Stimulated activated CD8-positive, alpha-beta memory T cell treated with anti-CD3 and anti-CD28 coated beads, Interleukin-15, amount 100 ng/mL, for 48 hours (primary cell): ENCODE measurements around the gene KCNRG.
"Not testable (repeated sequence)": the region's sequence is repeated elsewhere in the genome, so short reads cannot be mapped to it uniquely, and the experiment has no call there.

Source experiments
- DNase-seq, 2 donors: peaks; one replicate each; pipeline ENCODE4 v3.0.0-alpha.2; 2020; ENCODE audit warnings: low read depth in 2 of 2

KCNRG gene

DNA sequence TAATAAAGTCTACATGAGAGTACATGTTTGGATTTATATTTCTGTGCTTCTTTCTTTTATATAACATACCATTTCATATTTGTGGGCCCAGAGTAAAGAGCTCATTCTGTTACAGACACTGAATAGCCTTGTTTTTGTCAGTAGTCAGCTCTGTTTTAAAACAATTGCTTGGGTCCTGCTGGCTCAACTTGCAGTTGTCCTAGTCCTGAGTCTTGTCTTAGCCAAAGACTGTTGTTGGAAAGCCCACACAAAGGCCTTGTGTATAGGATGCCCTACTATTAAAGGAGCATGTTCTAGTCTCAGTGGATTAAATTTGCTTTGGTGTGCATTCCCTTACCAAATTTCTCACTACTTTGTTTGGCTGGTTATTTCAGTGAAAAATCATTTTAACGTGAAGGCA lies 3.8 kb upstream of the KCNRG start:
- no peak for DNase-seq

DNA sequence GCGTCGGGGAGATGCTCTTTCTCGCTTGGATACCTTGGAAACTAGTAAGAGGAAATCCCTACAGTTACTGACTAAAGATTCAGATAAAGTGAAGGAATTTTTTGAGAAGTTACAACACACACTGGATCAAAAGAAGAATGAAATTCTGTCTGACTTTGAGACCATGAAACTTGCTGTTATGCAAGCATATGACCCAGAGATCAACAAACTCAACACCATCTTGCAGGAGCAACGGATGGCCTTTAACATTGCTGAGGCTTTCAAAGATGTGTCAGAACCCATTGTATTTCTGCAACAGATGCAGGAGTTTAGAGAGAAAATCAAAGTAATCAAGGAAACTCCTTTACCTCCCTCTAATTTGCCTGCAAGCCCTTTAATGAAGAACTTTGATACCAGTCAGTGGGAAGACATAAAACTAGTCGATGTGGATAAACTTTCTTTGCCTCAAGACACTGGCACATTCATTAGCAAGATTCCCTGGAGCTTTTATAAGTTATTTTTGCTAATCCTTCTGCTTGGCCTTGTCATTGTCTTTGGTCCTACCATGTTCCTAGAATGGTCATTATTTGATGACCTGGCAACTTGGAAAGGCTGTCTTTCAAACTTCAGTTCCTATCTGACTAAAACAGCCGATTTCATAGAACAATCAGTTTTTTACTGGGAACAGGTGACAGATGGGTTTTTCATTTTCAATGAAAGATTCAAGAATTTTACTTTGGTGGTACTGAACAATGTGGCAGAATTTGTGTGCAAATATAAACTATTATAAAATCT lies 2.7 kb upstream of the KCNRG start:
- no peak for DNase-seq

DNA sequence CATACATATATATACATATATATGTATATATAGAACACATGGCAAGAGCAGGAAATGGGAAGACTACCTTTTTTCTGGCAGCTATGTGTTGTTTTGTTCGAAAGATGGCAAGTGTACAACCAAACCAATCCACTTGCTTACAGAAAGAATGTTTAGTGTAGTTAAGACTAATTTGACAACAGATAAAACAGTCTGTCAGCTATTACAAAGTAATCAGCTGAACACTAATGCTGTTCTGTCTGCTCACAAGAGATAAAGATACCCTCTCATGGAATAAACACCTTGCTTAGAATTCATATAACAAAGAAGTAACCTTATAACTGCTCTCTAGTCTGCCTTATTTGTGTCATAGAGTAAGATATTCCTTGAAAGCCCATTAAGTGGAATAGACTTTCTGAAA lies 858 bp upstream of the KCNRG start:
- DNase-seq, result no peak

DNA sequence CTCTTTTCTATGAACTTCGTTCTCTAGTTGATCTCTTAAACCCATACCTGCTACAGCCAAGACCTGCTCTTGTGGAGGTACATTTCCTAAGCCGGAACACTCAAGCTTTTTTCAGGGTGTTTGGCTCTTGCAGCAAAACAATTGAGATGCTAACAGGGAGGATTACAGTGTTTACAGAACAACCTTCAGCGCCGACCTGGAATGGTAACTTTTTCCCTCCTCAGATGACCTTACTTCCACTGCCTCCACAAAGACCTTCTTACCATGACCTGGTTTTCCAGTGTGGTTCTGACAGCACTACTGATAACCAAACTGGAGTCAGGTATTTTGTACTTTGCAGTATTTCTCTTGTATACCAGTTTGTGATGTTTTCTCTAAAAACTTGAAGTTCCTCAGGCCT lies 506 bp downstream of the KCNRG start:
- DNase-seq, result no peak

DNA sequence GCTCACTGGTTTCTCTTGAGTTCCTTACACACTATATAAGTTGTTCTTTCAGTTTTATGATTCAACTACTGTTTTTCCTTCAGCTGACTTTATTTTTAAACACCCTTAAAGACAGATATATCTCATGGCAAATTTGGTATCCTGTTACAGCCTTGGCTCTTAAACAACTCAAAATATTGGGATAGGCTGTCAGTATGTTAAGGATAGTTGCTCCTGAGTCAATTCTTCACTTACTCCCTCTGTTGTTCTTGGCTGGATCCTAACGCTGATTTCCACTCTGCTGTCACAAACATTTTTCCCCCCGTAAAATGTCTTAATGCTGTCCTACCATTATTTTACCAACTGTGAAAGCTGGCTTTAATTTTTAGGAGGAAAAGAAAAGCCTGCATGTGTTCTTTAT lies 1.2 kb downstream of the KCNRG start:
- no peak for DNase-seq

DNA sequence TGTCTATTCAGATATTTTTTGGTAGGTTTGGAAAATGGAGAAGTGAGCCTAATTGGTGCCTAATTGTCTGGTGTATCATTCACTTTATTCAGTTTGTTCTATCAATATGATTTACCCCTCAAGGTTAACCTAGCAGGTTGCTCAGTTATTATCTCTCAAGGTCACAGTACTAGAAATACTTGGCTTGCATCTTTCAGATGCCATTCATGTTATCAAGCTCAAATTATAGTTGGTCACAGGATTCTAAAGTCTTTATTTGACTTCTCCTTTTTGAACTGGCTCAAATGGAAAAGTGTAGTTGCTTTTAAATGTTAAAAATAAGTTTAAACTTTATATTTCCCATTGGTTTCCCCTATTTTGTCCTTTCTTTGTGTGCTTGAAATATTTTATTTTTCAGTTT lies 2.6 kb downstream of the KCNRG start:
- DNase-seq, result no peak

DNA sequence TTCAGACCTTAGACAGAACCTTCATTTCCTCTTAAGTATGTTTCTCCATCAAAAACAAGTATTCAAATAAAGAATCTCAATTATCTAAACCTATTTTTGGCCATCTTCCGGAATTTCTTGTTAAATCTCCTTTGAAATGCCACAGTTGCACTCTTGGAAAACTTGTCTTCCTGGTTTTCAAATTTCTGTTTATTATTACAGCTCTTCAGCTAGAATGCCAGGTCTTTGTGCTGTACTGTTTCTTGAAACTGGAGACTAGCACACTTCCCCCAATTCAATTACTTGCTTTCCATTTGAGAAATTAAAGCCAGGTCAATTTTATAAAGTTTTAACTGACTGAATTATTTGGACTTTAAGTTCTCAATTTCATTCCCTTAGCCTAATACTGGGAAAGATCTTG lies 10.2 kb downstream of the KCNRG start:
- no peak for DNase-seq

DNA sequence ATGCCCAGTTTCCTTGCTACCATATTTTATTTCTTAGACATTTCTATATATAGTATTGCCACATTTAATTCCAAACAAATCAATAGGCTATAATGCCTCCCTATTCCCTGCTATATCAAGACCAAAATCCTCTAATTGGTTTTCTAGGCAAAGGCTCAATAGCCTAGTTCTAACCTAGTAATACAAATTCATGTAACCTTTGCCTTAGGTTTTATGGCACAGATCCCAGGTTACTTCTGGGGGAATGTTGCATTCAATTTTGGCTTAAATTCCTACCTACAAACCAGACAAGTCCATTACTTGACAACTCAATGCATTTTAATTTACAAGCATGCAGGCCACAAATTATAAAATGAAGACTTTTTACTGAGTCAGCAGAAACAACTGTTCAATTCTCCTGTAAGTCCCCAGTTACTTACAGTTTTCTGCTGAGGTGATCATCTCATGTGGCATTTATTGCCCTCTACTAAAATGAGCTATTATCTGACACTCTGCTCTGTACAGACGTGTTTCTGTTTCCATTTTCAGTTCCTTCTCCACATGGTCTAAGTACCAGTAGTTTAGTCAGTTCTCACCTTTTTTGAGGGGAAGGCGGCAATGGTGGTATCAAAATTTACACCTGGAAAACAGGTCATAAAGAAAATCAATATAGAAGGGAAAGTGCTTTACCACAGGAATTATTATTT lies 11.7 kb downstream of the KCNRG start:
- DNase-seq, result no peak

DNA sequence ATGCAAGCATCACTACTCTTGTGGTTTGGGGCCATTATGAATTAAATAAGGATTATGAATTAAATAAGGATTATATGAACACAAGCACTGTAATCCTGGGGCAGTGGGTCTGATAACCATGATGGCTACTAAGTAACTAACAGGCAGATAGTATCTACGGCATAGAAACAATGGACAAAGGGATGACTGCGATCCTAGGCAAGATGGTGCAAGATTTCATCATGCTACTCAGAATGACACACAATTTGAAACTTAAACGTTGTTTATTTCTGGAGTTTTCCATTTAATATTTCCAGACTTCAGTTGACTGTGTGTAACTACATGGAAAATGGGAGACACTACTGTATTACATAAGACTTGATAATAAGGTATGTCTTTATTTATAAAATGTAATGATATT lies 15.1 kb downstream of the KCNRG start:
- no peak for DNase-seq

DNA sequence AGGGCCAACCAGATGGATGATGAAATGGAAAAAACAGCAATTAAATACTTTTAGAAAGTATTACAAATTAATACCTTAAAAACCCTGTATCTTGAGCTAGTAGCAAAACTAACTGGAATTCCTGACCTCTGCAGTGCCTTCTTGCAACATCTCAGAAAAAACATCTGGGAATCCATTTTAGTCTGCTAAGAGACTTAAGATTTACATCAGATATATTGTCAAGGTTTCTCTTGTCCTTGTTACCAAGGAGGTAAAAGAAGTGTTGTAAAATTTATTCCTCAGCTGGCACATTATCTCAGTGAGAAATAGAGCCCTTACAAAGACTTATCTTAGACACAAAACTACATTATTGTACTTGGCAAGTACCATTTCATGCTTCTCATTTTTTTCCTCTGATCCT lies 18.5 kb downstream of the KCNRG start:
- DNase-seq, result no peak

DNA sequence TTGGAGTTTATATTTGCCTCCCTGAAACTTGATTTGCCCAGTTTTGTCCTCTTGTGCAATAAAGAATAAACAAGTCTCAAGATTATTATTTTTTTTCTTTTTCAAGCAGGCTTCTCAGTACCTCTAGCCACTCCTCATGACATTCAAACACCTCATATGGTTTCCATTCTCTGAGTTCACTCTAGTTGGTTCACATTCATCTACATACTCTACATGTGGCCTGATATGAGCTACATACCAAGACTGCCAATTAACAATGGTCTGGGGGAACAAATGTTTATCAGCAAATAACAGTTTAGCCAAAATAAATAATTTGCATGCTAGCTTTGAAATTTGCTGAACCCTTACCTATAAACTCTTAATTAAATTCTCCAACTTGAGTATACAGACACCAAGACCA lies 22.5 kb downstream of the KCNRG start:
- no peak for DNase-seq

DNA sequence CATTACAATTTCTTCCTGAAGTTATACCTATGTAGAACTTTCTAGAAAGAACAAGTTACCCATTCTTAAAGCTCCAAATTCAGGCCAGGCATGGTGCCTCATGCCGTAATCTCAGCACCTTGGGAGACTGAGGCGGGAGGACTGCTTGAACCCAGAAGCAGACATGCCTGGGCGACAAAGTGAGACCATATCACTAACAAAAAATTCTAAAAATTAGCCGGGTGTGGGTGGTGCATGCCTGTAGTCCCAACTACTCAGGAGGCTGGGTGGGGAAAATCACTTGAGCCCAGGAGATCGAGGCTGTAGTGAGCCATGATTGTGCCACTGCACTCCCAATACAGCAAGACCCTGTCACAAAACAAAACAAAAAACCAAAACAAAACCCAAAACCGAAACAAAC lies 23.0 kb downstream of the KCNRG start:
- no peak for DNase-seq

DNA sequence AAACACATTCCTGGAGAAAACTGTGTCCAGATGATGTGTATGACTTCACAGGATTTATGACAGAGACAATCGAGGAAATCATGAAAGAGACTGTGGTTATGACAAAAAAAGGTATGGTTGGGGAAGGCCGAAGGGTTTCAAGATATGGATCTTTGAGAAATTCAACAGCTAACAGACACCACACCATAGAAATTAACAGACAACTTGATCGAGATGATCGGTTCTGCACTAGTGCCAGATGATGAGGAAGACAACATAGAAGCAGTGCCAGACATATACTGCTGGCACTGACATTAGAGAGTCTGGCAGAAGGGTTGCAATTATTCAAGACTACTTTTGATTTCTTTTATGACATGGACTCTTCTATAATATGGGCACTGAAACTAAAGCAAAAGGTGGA lies 37.2 kb downstream of the KCNRG start:
- no peak for DNase-seq

DNA sequence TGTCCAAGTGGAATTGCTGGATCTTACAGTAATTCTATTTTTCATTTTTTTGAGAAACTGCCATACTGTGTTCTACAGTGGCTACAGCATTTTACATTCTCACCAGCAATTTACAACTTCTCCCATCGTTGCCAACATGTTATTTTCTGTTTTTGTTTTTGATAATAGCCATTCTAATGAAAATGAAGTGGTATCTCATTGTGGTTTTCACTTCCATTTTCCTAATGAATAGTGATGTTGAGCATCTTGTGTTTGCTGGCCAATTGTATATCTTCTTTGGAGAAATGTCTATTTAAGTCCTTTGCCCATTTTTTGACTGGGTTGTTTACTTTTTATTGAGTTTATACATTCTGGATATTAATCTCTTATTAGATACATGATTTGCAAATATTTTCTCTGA lies 38.6 kb downstream of the KCNRG start:
- no peak for DNase-seq

DNA sequence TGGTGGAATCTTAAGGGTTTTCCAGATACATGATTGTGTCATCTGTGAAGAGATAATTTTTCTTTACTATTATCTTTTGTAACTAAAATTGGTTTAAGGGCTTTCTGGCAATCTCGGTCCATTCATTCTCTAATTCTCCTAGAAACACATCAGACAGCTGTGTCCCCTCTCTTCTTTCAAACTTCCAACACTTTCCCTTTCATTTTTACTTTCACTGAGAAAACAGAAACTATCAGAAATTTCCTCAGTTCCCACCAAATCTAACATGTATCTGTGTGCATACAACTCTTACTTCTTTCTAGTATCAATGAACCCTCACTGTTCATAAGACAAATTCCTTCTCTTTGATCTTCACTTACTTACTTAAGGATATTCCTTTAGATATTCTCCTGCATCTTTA lies 40.2 kb downstream of the KCNRG start:
- DNase-seq, result no peak

DNA sequence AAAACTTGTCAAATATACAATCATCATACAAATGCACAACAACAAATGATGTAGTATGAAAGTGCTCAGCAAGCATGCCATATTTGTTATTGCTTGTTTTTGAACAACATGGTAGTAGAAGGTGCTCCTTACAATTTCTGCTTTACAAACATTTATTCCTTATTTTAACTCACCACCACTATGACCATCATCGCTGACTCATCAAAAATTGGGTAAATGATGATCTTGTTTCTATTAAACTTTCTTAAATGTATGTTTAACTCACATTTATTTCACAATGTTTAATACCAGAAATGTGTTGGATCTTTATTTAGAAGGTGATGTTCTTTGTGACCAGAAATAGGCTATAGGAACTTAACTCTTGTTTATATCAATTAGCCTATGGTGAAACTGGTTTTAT lies 45.5 kb downstream of the KCNRG start:
- DNase-seq, result no peak

DNA sequence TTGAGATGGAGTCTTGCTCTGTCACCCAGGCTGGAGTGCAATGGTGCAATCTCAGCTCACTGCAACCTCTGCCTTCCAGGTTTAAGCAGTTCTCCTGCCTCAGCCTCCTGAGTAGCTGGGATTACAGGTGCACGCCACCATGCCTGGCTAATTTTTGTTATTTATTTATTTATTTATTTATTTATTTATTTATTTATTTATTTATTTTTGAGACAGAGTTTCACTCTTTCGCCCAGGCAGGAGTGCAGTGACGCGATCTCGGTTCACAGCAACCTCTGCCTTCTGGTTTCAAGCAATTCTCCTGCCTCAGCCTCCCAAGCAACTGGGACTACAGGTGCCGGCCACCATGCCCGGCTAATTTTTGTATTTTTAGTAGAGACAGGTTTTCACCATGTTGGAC lies 47.1 kb downstream of the KCNRG start:
- DNase-seq, result not testable (repeated sequence)

DNA sequence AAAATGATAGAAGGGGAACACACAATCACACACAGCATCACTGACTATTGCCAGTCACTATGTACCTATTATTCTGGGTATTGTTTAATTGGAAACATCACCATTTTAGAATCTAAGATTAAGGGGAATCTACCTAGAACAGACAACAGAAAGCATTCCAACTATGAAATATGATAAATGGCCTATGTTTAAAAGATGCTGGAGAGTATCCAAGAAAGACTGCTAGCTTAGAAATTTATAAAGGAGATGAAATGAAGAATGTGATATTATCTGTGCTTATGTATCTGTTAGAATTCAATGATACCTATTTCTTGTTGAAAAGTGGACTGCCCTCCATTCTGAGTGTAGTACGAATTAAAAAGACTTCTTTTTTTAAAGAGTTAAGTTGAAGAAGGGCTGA lies 50.5 kb downstream of the KCNRG start:
- no peak for DNase-seq

DNA sequence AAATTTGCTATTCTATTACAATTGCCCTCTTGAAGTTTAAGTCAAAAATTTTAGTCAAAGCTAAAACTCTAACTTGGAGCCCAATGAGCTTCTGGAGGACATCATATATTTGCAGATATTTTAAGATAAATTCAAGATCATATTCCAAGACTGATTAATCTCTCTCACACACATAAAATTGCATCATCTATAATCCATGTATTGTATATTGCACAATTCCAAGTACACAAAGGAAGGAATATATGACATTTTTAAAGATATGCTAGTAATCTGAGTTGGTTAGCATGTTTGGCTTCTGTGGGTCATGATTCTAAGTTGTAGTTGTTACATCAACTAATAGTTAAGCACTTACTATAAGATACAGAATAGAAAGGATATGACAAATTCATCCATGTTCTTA lies 53.3 kb downstream of the KCNRG start:
- DNase-seq, result no peak

DNA sequence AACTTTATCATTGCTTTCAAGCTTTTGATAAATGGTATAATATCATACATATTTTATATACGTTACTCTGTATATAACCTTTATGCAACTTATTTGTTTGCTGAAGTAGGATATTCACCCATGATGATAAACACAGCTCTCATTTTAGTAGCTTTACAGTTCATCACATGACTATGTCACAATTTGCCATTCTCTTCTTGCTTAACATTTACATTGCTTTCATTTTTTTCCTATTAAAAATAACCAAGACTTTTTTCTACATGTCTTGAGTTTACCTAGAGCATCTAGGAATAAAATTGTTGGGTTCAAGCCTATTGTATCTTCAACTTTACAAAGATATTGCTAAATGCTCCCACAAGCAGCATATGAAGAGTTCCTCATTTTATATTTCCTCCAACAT lies 54.0 kb downstream of the KCNRG start:
- DNase-seq, result no peak

DNA sequence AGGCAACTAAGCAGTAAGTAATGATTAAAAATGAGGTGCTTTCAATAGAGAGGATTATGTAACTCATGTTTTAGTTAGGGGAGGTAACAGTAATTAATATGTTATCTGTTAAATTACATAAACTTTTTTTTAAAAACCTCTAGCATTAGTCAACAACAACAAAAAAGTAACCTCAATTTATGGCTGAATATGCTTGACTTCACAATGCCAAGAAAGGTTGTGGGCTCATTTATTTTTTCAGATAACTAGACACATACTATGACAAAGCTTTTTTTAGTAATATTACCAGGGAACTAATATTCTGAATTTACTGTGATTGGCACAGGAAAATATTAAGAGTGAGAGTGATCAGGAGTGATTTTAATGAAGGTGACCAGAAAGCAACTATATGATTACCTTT lies 54.9 kb downstream of the KCNRG start:
- DNase-seq, result no peak
